Rectal smooth muscle tissue (tissue), 1 donor: ENCODE measurements around the gene MAP4K3.
"Not testable (repeated sequence)": the region's sequence is repeated elsewhere in the genome, so short reads cannot be mapped to it uniquely, and the experiment has no call there.

Experiments
- H3K27ac ChIP-seq: one replicate; pipeline ENCODE4 v1.7.0; 2013; ENCODE audit warnings: low read depth, low read length, inconsistent platforms
- H3K27me3 ChIP-seq: one replicate; pipeline ENCODE4 v1.7.0; 2013; ENCODE audit warnings: low read length; ENCODE audit not compliant: control insufficient read depth, insufficient read depth
- H3K36me3 ChIP-seq: one replicate; pipeline ENCODE4 v1.7.0; 2013; ENCODE audit warnings: low read length; ENCODE audit not compliant: control insufficient read depth, insufficient read depth
- H3K4me1 ChIP-seq: one replicate; pipeline ENCODE4 v1.7.0; 2013; ENCODE audit warnings: low read length; ENCODE audit not compliant: control insufficient read depth, insufficient read depth
- H3K4me3 ChIP-seq: one replicate; pipeline ENCODE4 v1.7.0; 2013; ENCODE audit warnings: low read length
- H3K9ac ChIP-seq: one replicate; pipeline ENCODE4 v1.7.0; 2013; ENCODE audit warnings: low read length

Gene MAP4K3

GRCh38 chr2:39338502-39338901 is 98.6 kb downstream of the MAP4K3 start:
- H3K36me3 ChIP-seq: no peaks in the 10 kb centered on the region
- no peaks in the 10 kb centered on the region for H3K4me1 ChIP-seq
- no peak overlapping the region for H3K27ac ChIP-seq
- H3K27me3 ChIP-seq: no peaks in the 10 kb centered on the region
- no peak overlapping the region for H3K9ac ChIP-seq
- no peak overlapping the region for H3K4me3 ChIP-seq

- Histone ChIP-seq H3K9ac (no peak overlapping the region), H3K27ac (no peak overlapping the region), H3K4me1 (no peaks in the 10 kb centered on the region), H3K27me3 (no peaks in the 10 kb centered on the region), H3K4me3 (no peak overlapping the region), H3K36me3 (no peaks in the 10 kb centered on the region)
Observed at GRCh38 chr2:39335930-39336329, 101.2 kb downstream of the MAP4K3 start.

GRCh38 chr2:39334978-39335377 is 102.1 kb downstream of the MAP4K3 start:
- Histone ChIP-seq H3K4me1 (no peaks in the 10 kb centered on the region), H3K27me3 (no peaks in the 10 kb centered on the region), H3K4me3 (no peak overlapping the region), H3K9ac (no peak overlapping the region), H3K36me3 (no peaks in the 10 kb centered on the region), H3K27ac (no peak overlapping the region)

- Histone ChIP-seq H3K4me3 (no peak overlapping the region), H3K27ac (no peak overlapping the region), H3K4me1 (no peaks in the 10 kb centered on the region), H3K27me3 (no peaks in the 10 kb centered on the region), H3K36me3 (no peaks in the 10 kb centered on the region), H3K9ac (no peak overlapping the region)
Observed at GRCh38 chr2:39334529-39334928, 102.6 kb downstream of the MAP4K3 start.

- H3K27me3 ChIP-seq: no peaks in the 10 kb centered on the region
- H3K27ac ChIP-seq: no peak overlapping the region
- no peak overlapping the region for H3K4me3 ChIP-seq
- no peaks in the 10 kb centered on the region for H3K36me3 ChIP-seq
- H3K9ac ChIP-seq: no peak overlapping the region
- H3K4me1 ChIP-seq: no peaks in the 10 kb centered on the region
Observed at GRCh38 chr2:39326644-39327043, 110.4 kb downstream of the MAP4K3 start.

- Histone ChIP-seq H3K36me3 (no peaks in the 10 kb centered on the region), H3K27me3 (no peaks in the 10 kb centered on the region), H3K4me1 (no peaks in the 10 kb centered on the region), H3K9ac (no peak overlapping the region), H3K27ac (no peak overlapping the region), H3K4me3 (no peak overlapping the region)
Observed at GRCh38 chr2:39325966-39326365, 111.1 kb downstream of the MAP4K3 start.

GRCh38 chr2:39321056-39322035 is 115.7 kb downstream of the MAP4K3 start:
- H3K9ac ChIP-seq, H3K27ac ChIP-seq, H3K36me3 ChIP-seq, H3K27me3 ChIP-seq, H3K4me3 ChIP-seq, H3K4me1 ChIP-seq: not testable (repeated sequence)

GRCh38 chr2:39320162-39320561 is 116.9 kb downstream of the MAP4K3 start:
- Histone ChIP-seq H3K4me1 (no peaks in the 10 kb centered on the region), H3K9ac (no peak overlapping the region), H3K27me3 (no peaks in the 10 kb centered on the region), H3K36me3 (no peaks in the 10 kb centered on the region), H3K4me3 (no peak overlapping the region), H3K27ac (no peak overlapping the region)

- Histone ChIP-seq H3K4me1 (no peaks in the 10 kb centered on the region), H3K27ac (no peak overlapping the region), H3K9ac (no peak overlapping the region), H3K36me3 (peaks cover 4% of the 10 kb centered on the region), H3K4me3 (no peak overlapping the region), H3K27me3 (no peaks in the 10 kb centered on the region)
Observed at GRCh38 chr2:39313575-39313974, 123.5 kb downstream of the MAP4K3 start.

- Histone ChIP-seq H3K9ac (no peak overlapping the region), H3K27me3 (no peaks in the 10 kb centered on the region), H3K36me3 (peaks cover 4% of the 10 kb centered on the region), H3K4me1 (no peaks in the 10 kb centered on the region), H3K4me3 (no peak overlapping the region), H3K27ac (no peak overlapping the region)
Observed at GRCh38 chr2:39311469-39311868, 125.6 kb downstream of the MAP4K3 start.

- Histone ChIP-seq H3K4me1 (no peaks in the 10 kb centered on the region), H3K27ac (no peak overlapping the region), H3K9ac (no peak overlapping the region), H3K36me3 (no peaks in the 10 kb centered on the region), H3K4me3 (no peak overlapping the region), H3K27me3 (no peaks in the 10 kb centered on the region)
Observed at GRCh38 chr2:39308778-39309177, 128.3 kb downstream of the MAP4K3 start.

GRCh38 chr2:39306626-39307025 is 130.5 kb downstream of the MAP4K3 start:
- Histone ChIP-seq H3K4me3 (no peak overlapping the region), H3K27ac (no peak overlapping the region), H3K36me3 (no peaks in the 10 kb centered on the region), H3K9ac (no peak overlapping the region), H3K27me3 (no peaks in the 10 kb centered on the region), H3K4me1 (no peaks in the 10 kb centered on the region)

- Histone ChIP-seq H3K9ac (no peak overlapping the region), H3K4me3 (no peak overlapping the region), H3K4me1 (no peaks in the 10 kb centered on the region), H3K27ac (no peak overlapping the region), H3K36me3 (no peaks in the 10 kb centered on the region), H3K27me3 (no peaks in the 10 kb centered on the region)
Observed at GRCh38 chr2:39304729-39305128, 132.4 kb downstream of the MAP4K3 start.
